ENCODE results near the gene PHF21B.

The PHF21B gene

GRCh38 chr22:44834065-44834464 lies 175.7 kb downstream of the PHF21B start:
- no peak for DNase-seq

GRCh38 chr22:44831885-44832284 lies 177.9 kb downstream of the PHF21B start:
- no peak for DNase-seq

All from islet precursor cell (in vitro differentiated cells).